Activated T-helper 1 cell treated with Interleukin-2 at 50 U/mL for 16 hours (primary cell): ENCODE results near the gene ANKDD1A.

ENCODE experiments used
- DNase-seq: peaks from one replicate; pipeline ENCODE4 v3.0.0-alpha.2; 2020; ENCODE audit warnings: low read depth

Gene ANKDD1A

GRCh38 chr15:64923546-64923945 lies 11.8 kb downstream of the ANKDD1A start:
- DNase-seq: no peak

- no peak for DNase-seq
These were observed 13.9 kb downstream of the ANKDD1A start for GRCh38 chr15:64925335-64926330.

- no peak for DNase-seq
These were observed 15.0 kb downstream of the ANKDD1A start for GRCh38 chr15:64926661-64927060.

- DNase-seq: no peak
These were observed 17.0 kb downstream of the ANKDD1A start for GRCh38 chr15:64928626-64929220.

GRCh38 chr15:64930019-64930652 lies 18.4 kb downstream of the ANKDD1A start:
- DNase-seq: no peak

GRCh38 chr15:64930778-64931371 lies 19.2 kb downstream of the ANKDD1A start:
- DNase-seq: no peak

GRCh38 chr15:64931381-64931780 lies 19.7 kb downstream of the ANKDD1A start:
- DNase-seq: no peak

- no peak for DNase-seq
These were observed 22.3 kb downstream of the ANKDD1A start for GRCh38 chr15:64934023-64934422.

GRCh38 chr15:64938192-64938591 lies 26.5 kb downstream of the ANKDD1A start:
- no peak for DNase-seq

GRCh38 chr15:64942356-64942755 lies 30.7 kb downstream of the ANKDD1A start:
- no peak for DNase-seq

- DNase-seq: no peak
These were observed 32.0 kb downstream of the ANKDD1A start for GRCh38 chr15:64943512-64944225.

- no peak for DNase-seq
These were observed 33.3 kb downstream of the ANKDD1A start for GRCh38 chr15:64944961-64945360.

GRCh38 chr15:64947211-64947610 lies 35.5 kb downstream of the ANKDD1A start:
- DNase-seq: no peak

- DNase-seq: no peak
These were observed 37.2 kb downstream of the ANKDD1A start for GRCh38 chr15:64948916-64949315.

GRCh38 chr15:64949383-64950186 lies 37.9 kb downstream of the ANKDD1A start:
- no peak for DNase-seq

- no peak for DNase-seq
These were observed 39.2 kb downstream of the ANKDD1A start for GRCh38 chr15:64950888-64951287.

- DNase-seq: no peak
These were observed 40.2 kb downstream of the ANKDD1A start for GRCh38 chr15:64951777-64952418.

- no peak for DNase-seq
These were observed 42.7 kb downstream of the ANKDD1A start for GRCh38 chr15:64954395-64954794.

GRCh38 chr15:64959128-64959527 lies 47.4 kb downstream of the ANKDD1A start:
- no peak for DNase-seq

GRCh38 chr15:64960153-64960552 lies 48.5 kb downstream of the ANKDD1A start:
- DNase-seq: no peak
